ENCODE results near the gene CHID1. TPM values are rescaled to one million over a fixed set of nuclear protein-coding genes. Genes with fewer than 3 reads are reported as not detected.

The CHID1 gene
- total RNA-seq, 1 donor, result 48.9 TPM

DNA sequence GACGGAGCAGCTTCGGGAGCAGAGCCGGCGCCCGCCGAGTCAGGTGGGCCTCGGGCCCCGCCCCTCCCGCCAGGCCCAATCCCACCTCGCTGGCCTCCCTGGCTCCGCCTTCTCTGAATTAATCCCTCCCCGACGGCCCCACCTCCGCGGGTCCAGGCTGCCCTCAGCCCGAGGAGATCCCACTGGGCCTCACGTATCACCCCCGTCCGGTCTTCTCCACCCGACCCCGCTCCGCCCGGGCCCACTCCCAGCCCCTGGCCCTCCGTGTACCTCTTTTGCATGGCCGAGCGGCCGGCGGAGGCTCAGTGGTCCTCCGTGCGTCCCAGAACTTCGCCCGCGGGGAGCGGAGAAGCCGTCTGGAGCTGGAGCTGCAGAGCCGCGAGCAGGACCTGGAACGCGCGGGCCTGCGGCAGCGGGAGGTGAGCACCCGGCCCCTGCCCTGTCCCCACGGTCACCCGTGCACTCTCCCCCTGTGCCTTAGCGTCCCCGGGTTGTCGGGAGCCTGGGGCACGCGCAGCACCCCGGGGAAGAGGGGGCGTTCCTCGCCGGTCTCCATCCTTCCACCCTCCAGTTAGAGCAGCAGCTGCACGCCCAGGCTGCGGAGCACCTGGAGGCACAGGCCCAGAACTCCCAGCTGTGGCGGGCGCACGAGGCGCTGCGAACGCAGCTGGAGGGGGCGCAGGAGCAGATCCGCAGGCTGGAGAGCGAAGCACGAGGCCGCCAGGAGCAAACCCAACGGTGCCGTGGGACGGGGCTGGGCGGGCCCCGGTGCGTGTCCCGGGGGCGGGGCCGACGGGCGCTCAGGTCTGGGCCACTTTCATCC, 80.1 kb downstream of the CHID1 start:
- Histone ChIP-seq H4K20me1 (ENCODE audit: insufficient read depth, low read length) (peaks cover 23% of the 10 kb centered on the region), H3K36me3 (ENCODE audit: insufficient read depth, low read length) (no peaks in the 10 kb centered on the region), H2AFZ (ENCODE audit: low read length) (no peak overlapping the region), H3K27ac (ENCODE audit: low read depth, low read length) (no peak overlapping the region), H3K9me3 (ENCODE audit: low read depth, low read length) (no peaks in the 10 kb centered on the region), H3K79me2 (ENCODE audit: insufficient read depth, low read length) (peaks cover 17% of the 10 kb centered on the region), H3K4me2 (ENCODE audit: insufficient read depth, low read length) (peak overlapping the region; percentile 85), H3K4me3 (ENCODE audit: insufficient read depth, low read length) (peak overlapping the region; percentile 64), H3K4me1 (ENCODE audit: insufficient read depth, low read length) (peaks cover 54% of the 10 kb centered on the region), H3K27me3 (ENCODE audit: insufficient read depth, low read length) (no peaks in the 10 kb centered on the region)
- peak; percentile 98 for DNase-seq (ENCODE audit: insufficient read length, low spot score, missing footprints)
- no peak for TF ChIP-seq CTCF (IDR thresholded peaks at IDR 0.05; ENCODE audit: extremely low read depth, low read depth, low read length)

- Histone ChIP-seq H3K27me3 (ENCODE audit: insufficient read depth, low read length) (no peaks in the 10 kb centered on the region), H3K27ac (ENCODE audit: low read depth, low read length) (no peak overlapping the region), H2AFZ (ENCODE audit: low read length) (no peak overlapping the region), H3K4me2 (ENCODE audit: insufficient read depth, low read length) (peak overlapping the region; percentile 85), H3K4me1 (ENCODE audit: insufficient read depth, low read length) (peaks cover 51% of the 10 kb centered on the region), H3K9me3 (ENCODE audit: low read depth, low read length) (no peaks in the 10 kb centered on the region), H3K36me3 (ENCODE audit: insufficient read depth, low read length) (peaks cover 3% of the 10 kb centered on the region), H3K79me2 (ENCODE audit: insufficient read depth, low read length) (peaks cover 14% of the 10 kb centered on the region), H4K20me1 (ENCODE audit: insufficient read depth, low read length) (peaks cover 25% of the 10 kb centered on the region), H3K4me3 (ENCODE audit: insufficient read depth, low read length) (peak overlapping the region; percentile 64)
- no peak for TF ChIP-seq CTCF (IDR thresholded peaks at IDR 0.05; ENCODE audit: extremely low read depth, low read depth, low read length)
- DNase-seq (ENCODE audit: insufficient read length, low spot score, missing footprints), result no peak
Measured at GRCh38 chr11:829847-830294, 80.7 kb downstream of the CHID1 start.

DNA sequence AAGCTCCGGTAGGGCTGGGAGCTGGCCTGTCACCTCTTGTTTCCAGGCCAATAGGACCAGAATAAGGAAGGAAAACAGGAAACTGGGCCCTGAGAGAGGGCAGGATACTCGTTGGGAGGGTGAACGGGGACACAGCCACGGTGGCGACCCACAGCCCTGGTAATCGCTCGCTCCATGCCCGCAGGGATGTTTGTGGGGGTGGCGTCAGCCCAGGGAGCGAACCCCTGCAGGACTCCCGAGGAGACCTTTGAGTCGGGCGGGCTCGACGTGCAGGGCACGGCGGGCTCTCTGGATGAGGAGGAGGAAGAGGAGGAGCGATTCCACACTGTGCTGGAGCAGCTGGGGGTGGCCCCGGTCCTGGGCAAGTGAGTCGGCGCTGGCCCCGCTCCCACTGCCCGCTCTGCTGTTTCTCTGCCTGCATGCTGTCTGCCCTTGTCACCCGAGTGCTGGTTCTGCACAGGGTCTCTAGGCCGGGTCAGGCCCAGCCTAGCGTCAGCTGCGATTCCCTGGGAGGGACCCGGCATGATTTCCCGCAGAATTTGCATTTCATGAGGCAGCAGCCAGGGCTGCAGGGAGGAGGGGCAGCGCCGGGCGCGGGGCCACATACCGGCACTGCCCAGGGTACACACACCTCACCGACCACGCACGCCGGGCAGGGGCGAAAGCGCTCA, 81.3 kb downstream of the CHID1 start:
- peak; percentile 97 for DNase-seq (ENCODE audit: insufficient read length, low spot score, missing footprints)
- Histone ChIP-seq H3K4me2 (ENCODE audit: insufficient read depth, low read length) (peak overlapping the region; percentile 85), H3K36me3 (ENCODE audit: insufficient read depth, low read length) (peaks cover 8% of the 10 kb centered on the region), H4K20me1 (ENCODE audit: insufficient read depth, low read length) (peaks cover 25% of the 10 kb centered on the region), H3K4me3 (ENCODE audit: insufficient read depth, low read length) (peak overlapping the region; percentile 64), H3K27me3 (ENCODE audit: insufficient read depth, low read length) (no peaks in the 10 kb centered on the region), H3K9me3 (ENCODE audit: low read depth, low read length) (no peaks in the 10 kb centered on the region), H3K79me2 (ENCODE audit: insufficient read depth, low read length) (peaks cover 9% of the 10 kb centered on the region), H3K27ac (ENCODE audit: low read depth, low read length) (no peak overlapping the region), H2AFZ (ENCODE audit: low read length) (peak overlapping the region; percentile 74), H3K4me1 (ENCODE audit: insufficient read depth, low read length) (peaks cover 46% of the 10 kb centered on the region)
- no peak for TF ChIP-seq CTCF (IDR thresholded peaks at IDR 0.05; ENCODE audit: extremely low read depth, low read depth, low read length)

Measured in osteoblast (primary cell).